Fibroblast of lung (primary cell): ENCODE results near the gene TCF12.

ENCODE experiments used
- CTCF ChIP-seq, 2 donors: IDR thresholded peaks in 1 of 2; conservative IDR thresholded peaks in 1 of 2; 1 replicate in 1 of 2; 2 replicates in 1 of 2; pipeline ENCODE4 v1.5.1; 2011 to 2012; ENCODE audit warnings: low read length in 2 of 2, control low read depth in 1 of 2, inconsistent platforms in 1 of 2, low read depth in 1 of 2, mild to moderate bottlenecking in 1 of 2
- EZH2 ChIP-seq: IDR thresholded peaks from 2 replicates; pipeline ENCODE4 v1.5.1; 2012; ENCODE audit warnings: low read length, control low read depth, mild to moderate bottlenecking; ENCODE audit errors: missing control alignments

DNA sequence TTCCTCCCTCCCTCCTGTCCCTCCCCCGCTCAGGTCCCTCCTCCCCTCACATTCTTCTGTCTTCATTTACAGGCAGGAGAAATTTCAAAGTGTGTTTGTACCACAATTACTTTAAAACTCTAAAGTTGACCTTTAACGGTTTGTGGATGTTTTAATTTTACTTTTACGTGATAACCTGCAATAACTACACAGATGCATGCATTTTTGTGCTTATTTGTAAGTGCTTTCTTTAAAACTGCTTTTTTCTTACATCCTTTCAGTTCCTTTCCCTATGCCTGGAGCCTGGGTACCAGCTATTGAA, 406.1 kb downstream of the TCF12 start:
- TF ChIP-seq EZH2 (no peak), CTCF (conservative IDR thresholded peaks at IDR 0.05 in 1 of 2, IDR thresholded peaks at IDR 0.05 in 1 of 2; ENCODE audit: low read depth in 1 of 2, low read length in 2 of 2) (no peak)
